Measurements from ENCODE around the gene KCNH6.

KCNH6 gene

DNA sequence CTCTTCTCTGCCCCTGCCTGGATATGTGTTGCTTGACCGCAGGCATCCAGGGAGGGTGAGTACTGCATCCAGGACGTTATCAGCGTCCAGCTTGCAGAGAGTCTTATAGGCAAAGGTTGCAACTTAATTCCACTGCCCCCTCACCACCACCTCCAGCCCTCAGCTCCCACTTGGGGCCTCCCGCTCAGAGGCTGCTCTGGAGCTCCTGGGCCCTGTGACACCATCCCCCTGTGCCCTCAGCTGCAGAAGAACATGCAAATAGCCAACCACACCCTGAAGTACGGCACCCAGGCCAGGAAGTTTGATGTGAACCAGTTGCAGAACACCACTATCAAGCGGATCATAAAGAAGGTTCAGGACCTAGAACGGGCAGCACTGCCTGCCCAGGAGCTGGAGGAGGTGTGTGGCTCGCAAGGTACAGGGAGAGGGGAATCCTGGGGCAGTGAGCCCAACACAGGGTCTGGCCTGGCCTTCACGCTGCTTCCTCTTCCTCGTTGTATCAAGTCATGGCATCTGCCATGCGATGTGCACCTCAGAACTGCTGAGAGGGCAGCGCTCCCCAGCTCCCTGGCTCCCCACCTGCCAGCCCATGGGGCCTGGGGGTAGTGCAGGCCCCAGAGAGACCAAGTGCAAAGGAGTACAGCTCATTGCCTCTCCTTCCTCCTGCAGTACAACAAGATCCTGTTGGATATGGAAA, 36.7 kb upstream of the KCNH6 start:
- no peak for DNase-seq

DNA sequence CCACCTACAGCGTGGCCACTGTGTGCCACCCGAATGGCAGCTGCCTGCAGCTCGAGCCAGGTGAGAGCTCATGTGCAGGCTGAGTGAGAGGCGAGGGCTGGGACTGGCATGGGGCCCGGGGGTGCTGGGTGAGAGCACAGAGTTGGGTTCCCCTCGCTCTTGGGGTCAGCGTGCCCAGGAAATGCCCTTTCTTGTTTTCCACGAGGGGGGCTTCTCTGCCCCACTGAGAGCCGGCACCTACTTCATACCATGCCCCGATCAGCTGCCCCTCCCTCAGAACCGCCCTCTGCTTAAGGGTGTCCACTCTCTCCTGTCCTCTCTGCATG, 36.2 kb upstream of the KCNH6 start:
- DNase-seq: no peak

DNA sequence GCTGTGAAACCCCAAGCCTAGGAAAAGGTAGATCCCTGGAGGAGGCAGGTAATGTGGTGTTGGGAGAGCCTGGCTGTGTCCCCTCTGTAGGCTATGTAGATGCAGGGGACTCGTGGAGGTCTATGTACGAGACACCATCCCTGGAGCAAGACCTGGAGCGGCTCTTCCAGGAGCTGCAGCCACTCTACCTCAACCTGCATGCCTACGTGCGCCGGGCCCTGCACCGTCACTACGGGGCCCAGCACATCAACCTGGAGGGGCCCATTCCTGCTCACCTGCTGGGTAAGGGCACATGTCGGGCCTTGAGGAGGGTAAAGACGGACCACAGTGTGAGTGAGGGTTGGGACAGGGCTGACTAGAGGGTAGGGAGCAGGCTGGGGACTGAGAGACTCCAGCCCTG, 34.3 kb upstream of the KCNH6 start:
- DNase-seq: no peak

- DNase-seq: no peak
Observed at GRCh38 chr17:63489291-63489690, 33.9 kb upstream of the KCNH6 start.

GRCh38 chr17:63490329-63490728, 32.8 kb upstream of the KCNH6 start:
- no peak for DNase-seq

DNA sequence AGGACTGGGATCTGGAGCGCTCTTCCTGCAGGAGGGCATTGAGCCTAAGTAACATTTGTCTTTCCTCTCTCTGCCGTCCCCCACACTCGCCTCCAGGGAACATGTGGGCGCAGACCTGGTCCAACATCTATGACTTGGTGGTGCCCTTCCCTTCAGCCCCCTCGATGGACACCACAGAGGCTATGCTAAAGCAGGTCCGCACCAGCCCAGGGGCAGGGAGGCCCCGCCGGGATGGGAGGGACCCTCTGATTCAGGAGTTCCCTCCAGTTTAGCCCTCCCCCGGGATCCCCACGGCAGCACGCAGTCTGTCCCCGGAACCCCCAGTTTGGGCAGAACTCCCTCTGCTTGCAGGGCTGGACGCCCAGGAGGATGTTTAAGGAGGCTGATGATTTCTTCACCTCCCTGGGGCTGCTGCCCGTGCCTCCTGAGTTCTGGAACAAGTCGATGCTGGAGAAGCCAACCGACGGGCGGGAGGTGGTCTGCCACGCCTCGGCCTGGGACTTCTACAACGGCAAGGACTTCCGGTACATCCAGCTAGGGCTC, 32.2 kb upstream of the KCNH6 start:
- DNase-seq: no peak

GRCh38 chr17:63491413-63491812, 31.7 kb upstream of the KCNH6 start:
- no peak for DNase-seq

DNA sequence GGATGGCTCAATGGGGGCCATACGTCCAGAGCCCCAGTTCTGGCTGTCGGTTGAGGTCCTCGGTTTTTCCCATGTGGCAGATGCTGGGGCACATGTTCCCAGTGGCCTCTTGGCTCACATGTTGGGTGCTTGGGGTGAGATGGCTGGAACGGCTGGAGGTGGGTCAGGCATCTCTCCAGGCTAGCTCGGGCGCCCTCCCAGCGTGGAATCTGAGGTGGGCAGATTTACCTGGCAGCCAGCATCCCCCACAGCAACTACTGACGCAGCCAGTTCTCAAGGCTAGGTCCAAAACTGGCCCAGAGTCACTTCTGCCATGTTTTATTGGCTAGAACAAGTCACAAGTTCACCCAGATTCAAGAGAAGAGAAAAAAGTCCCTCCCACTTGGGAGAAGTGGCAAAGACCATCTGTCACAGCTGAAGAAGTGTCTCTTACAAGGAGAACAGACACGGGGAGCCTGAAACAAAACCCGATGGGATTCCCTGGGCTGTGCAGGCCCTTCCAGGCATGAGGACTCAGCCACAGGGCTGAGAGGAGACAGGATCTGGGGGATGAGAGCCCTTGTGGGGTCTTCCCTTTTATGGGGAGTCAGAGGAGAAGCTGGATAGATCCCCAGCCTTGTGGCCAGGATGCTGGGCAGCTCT, 31.1 kb upstream of the KCNH6 start:
- no peak for DNase-seq

GRCh38 chr17:63492940-63493339, 30.2 kb upstream of the KCNH6 start:
- DNase-seq: no peak

- DNase-seq: no peak
Observed at GRCh38 chr17:63493411-63493810, 29.7 kb upstream of the KCNH6 start.

- no peak for DNase-seq
Observed at GRCh38 chr17:63494300-63494928, 28.7 kb upstream of the KCNH6 start.

DNA sequence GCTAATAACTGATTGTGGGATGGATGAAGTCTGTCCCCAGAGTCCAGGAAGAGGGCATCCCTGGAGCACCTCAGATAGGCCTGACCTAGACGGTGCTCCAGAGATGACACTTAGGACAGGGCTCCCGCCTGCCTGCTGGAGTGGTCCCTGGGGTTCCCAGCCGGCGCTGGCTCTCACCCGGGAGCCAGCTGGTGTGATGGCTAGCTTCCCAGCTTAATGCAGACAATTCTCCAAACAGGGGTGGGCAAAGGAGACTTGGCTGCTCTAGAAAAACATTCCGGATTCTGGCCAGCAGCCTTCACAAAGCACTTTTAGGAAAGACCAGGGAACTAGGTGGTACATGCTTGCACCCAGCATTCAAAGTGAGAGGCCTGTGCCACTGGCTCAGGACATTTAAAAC, 27.7 kb upstream of the KCNH6 start:
- no peak for DNase-seq

- no peak for DNase-seq
Observed at GRCh38 chr17:63496177-63496576, 27.0 kb upstream of the KCNH6 start.

GRCh38 chr17:63496663-63497400, 26.3 kb upstream of the KCNH6 start:
- DNase-seq: no peak

DNA sequence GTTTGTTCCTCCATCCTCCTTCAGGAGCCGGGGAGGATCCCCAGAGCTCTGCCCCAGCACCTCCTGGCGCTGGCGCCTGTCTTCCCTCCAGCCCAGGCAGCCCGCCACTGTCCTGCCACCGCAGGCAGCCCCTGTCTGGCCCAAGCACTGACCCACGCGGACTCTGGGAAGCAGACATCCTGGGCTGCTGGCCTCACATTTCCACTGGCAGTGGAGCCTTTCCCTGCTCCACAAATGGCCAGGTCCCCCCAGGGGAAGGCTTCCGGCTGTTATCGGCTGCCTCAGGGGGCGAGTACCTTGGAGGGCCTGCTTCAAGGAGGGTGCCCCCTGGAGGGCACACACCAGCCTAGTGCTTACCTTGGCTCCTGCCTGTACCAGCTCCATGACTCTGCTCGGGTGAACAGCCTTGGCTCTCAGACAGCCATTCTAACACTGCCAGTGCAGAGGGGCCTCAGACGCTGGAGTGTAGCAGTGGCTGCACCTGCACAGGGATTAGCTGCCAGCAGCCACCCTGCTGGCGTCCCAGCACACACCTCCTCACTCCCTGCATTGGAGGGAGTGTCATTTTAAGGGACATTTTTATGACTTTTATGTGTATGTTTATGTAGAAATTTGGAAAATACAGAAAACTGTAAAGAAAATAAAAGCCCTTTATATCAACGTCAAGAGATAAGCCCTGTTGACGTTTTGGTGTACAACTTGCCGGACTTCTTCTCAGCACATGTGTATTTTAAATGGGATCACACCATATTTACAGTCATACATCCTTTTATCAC, 25.3 kb upstream of the KCNH6 start:
- DNase-seq: no peak

DNA sequence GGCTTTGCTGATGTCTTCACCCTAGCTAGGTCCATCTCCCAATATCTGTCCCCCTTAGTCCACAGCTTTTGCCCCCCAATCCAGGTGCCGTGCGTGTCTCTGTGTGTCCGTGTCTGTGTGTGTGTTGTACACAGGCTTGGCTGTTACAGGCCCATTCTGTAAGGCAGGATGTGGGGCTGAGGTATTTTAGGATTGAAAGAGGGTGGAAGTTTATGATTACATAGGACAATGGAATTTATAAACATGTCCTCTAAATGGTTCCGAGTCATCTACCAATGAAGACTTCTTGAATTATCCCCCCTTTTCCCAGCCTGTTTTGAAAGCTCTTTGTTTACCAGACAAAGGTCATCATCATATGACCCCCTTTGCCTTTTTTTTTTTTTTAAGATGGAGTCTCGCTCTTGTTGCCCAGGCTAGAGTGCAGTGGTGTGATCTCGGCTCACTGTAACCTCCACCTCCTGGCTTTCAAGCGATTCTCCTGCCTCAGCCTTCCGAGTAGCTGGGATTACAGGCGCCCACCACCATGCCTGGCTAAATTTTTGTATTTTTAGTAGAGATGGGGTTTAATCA, 24.4 kb upstream of the KCNH6 start:
- peak; percentile 87 for DNase-seq

- no peak for DNase-seq
Observed at GRCh38 chr17:63500543-63501390, 22.4 kb upstream of the KCNH6 start.

DNA sequence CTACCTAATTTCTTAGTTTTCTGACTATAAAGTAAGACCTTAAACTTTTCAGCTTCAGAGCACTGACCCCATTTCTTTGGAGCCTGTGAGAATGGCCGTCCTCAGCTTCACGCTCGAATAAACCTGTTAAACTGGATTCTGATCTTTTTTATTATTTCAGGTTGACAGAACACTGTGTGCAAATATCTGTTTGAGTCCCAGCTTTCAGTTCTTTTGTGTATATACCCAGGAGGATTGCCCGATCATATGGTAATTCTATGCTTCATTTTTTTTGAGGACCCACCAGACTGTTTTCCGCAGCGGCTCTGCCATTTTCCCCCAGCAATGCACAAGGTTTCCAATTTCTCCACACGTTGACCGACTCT, 19.8 kb upstream of the KCNH6 start:
- no peak for DNase-seq

DNA sequence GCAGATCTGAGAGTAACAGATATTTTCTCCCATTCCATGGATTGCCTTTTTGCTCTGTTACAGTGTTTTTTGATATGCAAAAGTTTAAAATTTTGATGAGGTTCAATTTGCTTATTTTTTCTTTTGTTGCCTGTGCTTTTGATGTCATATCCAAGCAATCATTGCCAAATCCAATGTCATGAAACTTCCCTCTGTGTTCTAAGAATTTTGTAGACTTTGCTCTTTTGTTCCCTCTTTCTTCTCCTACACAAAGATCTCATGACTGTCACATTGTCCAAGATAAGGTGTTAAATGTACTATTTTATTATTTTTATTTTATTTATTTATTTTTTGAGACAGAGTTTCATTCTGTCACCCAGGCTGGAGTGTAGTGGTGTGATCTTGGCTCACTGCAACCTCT, 18.9 kb upstream of the KCNH6 start:
- DNase-seq: no peak

DNA sequence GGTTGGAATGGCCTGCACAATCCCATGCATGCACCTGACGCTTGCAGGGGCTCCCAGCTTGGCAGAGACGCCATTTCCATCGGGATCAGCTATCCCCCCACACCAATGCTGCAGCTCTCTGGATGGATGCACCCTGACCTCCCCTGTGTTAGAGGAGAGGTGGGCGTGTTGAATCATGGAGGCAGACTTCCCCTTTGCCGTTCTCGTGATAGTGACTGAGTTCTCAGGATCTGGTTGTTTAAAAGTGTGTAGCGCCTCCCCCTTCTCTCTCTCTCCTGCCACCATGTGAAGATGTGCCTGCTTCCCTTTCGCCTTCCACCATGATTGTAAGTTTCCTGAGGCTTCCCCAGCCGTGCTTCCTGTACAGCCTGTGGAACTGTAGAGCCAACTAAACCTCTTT, 17.8 kb upstream of the KCNH6 start:
- no peak for DNase-seq

- no peak for DNase-seq
Observed at GRCh38 chr17:63506627-63507026, 16.5 kb upstream of the KCNH6 start.

DNA sequence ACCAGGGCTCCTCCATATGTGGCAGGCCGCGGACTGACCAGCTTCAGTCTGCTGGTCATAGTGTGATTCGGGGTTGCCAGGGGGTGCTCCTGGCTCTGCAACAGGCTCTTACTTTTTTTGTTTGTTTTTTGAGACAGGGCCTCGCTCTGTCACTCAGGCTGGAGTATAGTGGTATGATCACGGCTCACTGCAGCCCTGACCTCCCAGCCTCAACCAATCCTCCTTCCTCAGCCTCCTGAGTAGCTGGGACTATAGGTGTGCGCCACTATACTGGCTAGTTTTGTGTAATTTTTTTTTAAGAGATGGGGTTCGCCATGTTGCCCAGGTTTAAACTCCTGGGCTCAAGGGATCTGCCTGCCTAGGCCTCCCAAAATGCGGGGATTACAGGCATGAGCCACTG, 11.8 kb upstream of the KCNH6 start:
- DNase-seq: no peak
